HG03575 (cell line): ENCODE results near the gene IKZF2.
A peak's percentile ranks its signal among the peaks of the same experiment; 100 is the strongest.

Experiments used
- ATAC-seq: cut with Tn5 transposase; IDR thresholded peaks from one replicate; pipeline ENCODE4 v1.9.1; 2021; ENCODE audit not compliant: unreplicated experiment, insufficient number of reproducible peaks, low FRiP score; ENCODE audit errors: extremely low read depth

The IKZF2 gene

GRCh38 chr2:213016166-213016983 is 135.0 kb downstream of the IKZF2 start:
- peak; percentile 11 for ATAC-seq

- ATAC-seq = peak; percentile 66
These were observed 135.8 kb downstream of the IKZF2 start for GRCh38 chr2:213015387-213016165.

- ATAC-seq = no peak
These were observed 137.4 kb downstream of the IKZF2 start for GRCh38 chr2:213013979-213014378.

GRCh38 chr2:213011505-213011904 is 139.9 kb downstream of the IKZF2 start:
- no peak for ATAC-seq

- peak; percentile 48 for ATAC-seq
These were observed 141.2 kb downstream of the IKZF2 start for GRCh38 chr2:213010106-213010779.

GRCh38 chr2:213007290-213007838 is 144.0 kb downstream of the IKZF2 start:
- ATAC-seq = no peak

- no peak for ATAC-seq
These were observed 147.1 kb downstream of the IKZF2 start for GRCh38 chr2:213004197-213004821.

- ATAC-seq = no peak
These were observed 149.0 kb downstream of the IKZF2 start for GRCh38 chr2:213002383-213002782.

- no peak for ATAC-seq
These were observed 150.0 kb downstream of the IKZF2 start for GRCh38 chr2:213001297-213001910.

GRCh38 chr2:212998626-212999359 is 152.6 kb downstream of the IKZF2 start:
- ATAC-seq = no peak

GRCh38 chr2:212997526-212998020 is 153.8 kb downstream of the IKZF2 start:
- ATAC-seq = no peak

- ATAC-seq = no peak
These were observed 155.5 kb downstream of the IKZF2 start for GRCh38 chr2:212995920-212996319.

GRCh38 chr2:212994976-212995375 is 156.4 kb downstream of the IKZF2 start:
- ATAC-seq = no peak

- ATAC-seq = no peak
These were observed 160.3 kb downstream of the IKZF2 start for GRCh38 chr2:212991120-212991519.

GRCh38 chr2:212990697-212991096 is 160.7 kb downstream of the IKZF2 start:
- no peak for ATAC-seq

GRCh38 chr2:212987492-212987891 is 163.9 kb downstream of the IKZF2 start:
- no peak for ATAC-seq

GRCh38 chr2:212984129-212984528 is 167.3 kb downstream of the IKZF2 start:
- no peak for ATAC-seq

- ATAC-seq = no peak
These were observed 171.6 kb downstream of the IKZF2 start for GRCh38 chr2:212979799-212980198.
